NCI-H774 (cell line): ENCODE data around the gene MAPT.
A peak's percentile ranks its signal among the peaks of the same experiment; 100 is the strongest.

Experiments
- DNase-seq: peaks from one replicate; lab custom pipeline; 2025; lab: John Stamatoyannopoulos, UW

The MAPT gene

GRCh38 chr17:45894022-45894784, at the start of gene MAPT:
Gene MAPT, plus strand, starts transcription at chr17:45894554. Its CDS starts 67,784 bp downstream, at chr17:45962338.
- peak; percentile 97 for DNase-seq

DNA sequence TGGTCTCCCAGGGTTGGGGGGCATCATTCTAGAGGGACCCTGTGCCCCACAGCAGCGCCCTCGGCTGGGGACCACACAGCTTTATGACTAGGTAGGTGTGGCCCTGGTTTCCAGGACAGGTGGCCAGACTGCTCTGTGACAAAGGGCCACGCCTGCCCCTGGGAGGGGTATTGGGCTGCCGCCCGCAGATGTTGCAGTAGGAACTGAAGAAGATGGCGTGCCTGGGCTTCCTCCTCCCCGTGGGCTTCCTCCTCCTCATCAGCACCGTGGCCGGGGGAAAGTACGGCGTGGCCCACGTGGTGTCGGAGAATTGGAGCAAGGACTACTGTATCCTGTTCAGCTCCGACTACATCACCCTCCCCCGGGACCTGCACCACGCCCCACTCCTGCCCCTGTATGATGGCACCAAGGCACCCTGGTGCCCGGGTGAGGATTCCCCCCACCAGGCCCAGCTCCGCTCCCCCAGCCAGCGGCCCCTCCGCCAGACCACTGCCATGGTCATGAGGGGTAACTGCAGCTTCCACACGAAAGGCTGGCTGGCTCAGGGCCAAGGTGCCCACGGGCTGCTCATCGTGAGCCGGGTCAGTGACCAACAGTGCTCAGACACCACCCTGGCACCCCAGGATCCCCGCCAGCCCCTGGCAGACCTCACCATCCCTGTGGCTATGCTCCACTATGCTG, 49.5 kb upstream of the MAPT start, which contains the start of gene SPPL2C:
Gene SPPL2C (plus strand): TSS at position 187 of the 681 bp plus-strand sequence. CDS start 26 bp downstream, at position 213.
- peak; percentile 14 for DNase-seq

DNA sequence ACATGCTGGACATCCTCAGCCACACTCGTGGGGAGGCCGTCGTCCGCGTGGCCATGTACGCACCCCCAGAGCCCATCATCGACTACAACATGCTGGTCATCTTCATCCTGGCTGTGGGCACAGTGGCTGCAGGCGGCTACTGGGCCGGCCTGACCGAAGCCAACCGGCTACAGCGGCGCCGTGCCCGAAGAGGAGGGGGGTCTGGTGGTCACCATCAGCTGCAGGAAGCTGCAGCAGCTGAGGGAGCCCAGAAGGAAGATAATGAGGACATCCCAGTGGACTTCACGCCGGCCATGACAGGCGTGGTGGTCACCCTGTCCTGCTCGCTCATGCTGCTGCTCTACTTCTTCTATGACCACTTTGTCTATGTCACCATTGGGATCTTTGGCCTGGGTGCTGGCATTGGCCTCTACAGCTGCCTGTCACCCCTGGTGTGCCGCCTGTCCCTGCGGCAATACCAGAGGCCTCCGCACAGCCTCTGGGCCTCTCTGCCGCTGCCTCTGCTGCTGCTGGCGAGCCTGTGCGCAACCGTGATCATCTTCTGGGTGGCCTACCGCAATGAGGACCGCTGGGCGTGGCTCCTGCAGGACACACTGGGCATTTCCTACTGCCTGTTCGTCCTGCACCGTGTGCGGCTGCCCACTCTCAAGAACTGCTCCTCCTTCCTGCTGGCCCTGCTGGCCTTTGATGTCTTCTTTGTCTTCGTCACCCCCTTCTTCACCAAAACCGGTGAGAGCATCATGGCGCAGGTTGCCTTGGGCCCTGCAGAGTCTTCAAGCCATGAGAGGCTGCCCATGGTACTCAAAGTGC, 48.8 kb upstream of the MAPT start:
- no peak for DNase-seq

DNA sequence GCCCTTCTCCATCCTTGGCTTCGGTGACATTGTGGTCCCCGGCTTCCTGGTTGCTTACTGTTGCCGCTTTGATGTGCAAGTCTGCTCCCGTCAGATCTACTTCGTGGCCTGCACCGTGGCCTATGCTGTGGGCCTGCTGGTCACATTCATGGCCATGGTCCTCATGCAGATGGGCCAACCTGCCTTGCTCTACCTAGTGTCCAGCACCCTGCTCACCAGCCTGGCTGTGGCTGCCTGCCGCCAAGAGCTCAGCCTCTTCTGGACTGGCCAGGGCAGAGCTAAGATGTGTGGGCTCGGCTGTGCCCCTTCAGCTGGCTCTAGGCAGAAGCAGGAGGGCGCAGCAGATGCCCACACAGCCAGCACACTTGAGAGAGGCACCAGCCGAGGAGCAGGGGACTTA, 48.1 kb upstream of the MAPT start:
- no peak for DNase-seq

- DNase-seq: no peak
Observed at GRCh38 chr17:45846646-45847045, 47.7 kb upstream of the MAPT start.

GRCh38 chr17:45847101-45847500, 47.3 kb upstream of the MAPT start:
- DNase-seq: no peak

DNA sequence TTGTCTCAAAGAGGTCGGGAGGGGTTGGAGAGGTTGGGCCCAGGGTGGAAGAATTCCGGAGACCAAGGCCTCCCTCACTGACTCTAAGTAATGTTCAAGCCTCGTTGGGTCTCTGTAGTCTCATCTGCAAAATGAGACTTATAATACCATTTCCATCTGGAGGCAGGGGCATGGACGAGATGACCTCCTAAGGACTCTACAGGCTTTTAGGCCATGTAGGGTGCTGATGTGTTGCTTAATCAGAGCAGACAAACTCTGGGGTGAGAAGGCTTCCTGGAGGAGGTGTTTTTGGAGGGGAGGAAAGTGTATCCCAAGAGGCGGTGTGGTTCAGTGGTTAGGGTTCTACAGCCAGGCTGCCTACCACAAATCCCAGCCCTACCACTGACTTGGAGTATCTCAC, 46.6 kb upstream of the MAPT start:
- DNase-seq: no peak

GRCh38 chr17:45848405-45848804, 45.9 kb upstream of the MAPT start:
- no peak for DNase-seq

DNA sequence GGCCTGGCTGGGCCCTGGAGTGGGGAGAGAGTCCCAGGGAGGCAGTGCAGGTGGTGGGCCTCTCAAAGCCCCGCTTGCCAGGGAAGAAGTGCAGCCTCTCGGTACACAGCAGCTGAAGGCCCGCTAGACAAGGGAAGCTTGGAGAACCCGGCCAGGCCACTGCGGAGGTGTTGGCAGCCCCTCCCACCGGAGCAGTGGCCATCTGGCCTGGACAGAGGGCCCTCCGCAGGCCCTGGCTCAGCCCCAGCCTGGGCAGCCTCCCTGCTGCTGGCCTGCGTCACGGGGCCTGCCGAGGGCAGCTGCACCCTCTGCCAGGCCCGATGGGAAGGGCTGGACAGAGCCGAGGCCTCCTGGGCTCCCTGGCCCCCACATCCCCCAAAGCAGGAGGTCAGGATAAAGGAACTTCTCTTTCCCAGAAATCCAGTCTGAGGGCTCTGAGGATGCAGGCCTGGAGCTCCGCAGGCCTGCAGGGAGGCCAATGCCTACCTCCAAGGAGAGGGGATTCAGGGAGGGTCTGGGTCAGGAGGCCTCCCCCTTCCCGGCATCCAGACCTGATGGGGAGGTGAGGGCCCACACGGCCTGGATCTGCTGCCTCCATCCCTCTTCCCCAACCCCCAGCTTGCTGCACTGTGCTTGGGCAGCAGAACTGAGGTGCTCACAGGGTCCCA, 45.4 kb upstream of the MAPT start:
- no peak for DNase-seq

GRCh38 chr17:45849536-45849990, 44.8 kb upstream of the MAPT start:
- no peak for DNase-seq

GRCh38 chr17:45850011-45850410, 44.3 kb upstream of the MAPT start:
- no peak for DNase-seq

GRCh38 chr17:45850468-45850867, 43.9 kb upstream of the MAPT start:
- DNase-seq: no peak

GRCh38 chr17:45851022-45851421, 43.3 kb upstream of the MAPT start:
- no peak for DNase-seq

GRCh38 chr17:45851464-45851863, 42.9 kb upstream of the MAPT start:
- DNase-seq: no peak

GRCh38 chr17:45851873-45852272, 42.5 kb upstream of the MAPT start:
- DNase-seq: no peak

DNA sequence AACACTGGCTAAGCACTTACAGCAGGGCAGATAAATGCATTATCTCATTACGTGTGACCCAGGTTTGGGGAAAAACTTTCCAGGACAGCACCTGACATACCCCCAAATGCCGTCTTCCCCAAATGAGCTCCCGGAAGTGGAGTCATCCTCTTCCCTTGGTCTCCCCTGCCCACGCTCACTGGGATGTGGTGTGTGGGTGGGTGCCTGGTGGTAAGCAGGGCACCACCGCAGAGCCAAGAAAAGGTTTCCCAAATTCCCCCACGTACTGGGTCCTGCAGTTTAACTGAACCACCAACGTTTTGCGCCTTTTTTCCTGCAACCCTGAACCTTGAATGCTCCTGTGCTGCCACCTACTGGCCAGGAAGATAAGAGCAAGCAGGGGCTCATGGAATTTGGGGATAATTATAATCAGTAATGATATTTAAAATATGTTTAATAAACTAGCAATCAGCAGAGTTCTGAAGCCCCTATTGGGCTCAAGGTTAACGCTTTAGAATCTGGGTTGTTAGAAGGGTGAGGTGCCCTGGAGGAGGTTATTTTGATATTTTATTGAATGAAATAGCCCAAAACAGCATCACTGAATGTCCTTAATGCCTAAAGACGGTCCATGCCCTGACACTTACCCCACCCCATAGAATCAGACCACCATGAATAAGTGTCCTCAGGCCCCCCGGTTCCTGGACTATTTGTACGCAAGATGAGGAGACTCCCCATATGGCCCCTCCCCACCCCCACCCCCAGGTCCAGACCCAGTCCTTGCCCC, 41.6 kb upstream of the MAPT start:
- peak; percentile 59 for DNase-seq

DNA sequence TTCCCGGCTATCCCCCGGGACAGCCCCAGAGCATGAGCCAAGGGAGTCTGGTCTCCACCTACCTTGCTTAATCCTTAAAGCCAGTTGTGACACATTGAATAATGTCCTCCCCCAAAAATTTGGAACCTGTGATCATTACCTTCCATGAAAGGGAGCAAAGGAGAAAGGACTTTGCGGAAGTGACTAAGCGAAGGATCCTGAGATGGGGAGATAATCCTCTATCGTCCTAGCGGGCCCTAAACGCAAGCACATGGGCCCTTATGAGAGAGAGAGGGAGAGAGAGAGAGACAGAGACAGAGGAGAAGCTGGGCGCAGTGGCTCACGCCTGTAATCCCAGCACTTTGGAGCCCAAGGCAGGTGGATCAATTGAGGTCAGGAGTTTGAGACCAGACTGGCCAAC, 40.1 kb upstream of the MAPT start:
- DNase-seq: no peak

GRCh38 chr17:45855691-45856336, 38.5 kb upstream of the MAPT start:
- DNase-seq: no peak

- DNase-seq: no peak
Observed at GRCh38 chr17:45857977-45858708, 36.2 kb upstream of the MAPT start.

DNA sequence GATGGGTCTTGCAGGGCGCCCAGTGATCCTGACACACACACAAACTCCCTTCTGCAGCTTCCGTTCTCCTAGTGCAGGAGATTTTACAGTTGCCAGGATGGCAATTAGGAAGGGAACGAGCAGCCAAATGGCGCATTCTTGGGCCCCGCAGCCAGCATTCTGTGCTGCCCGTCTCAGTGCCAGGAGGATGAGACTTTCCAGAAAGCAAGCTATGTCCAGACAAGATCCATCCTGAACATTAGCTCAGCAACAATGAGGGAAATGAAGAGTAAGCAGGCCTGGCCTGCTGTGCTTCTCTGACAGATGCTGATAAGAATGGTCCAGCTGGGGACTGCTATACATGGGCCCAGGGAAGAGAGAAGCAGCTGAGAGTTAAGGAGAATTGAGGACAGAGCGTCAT, 33.2 kb upstream of the MAPT start:
- no peak for DNase-seq
